GM12878 (cell line): ENCODE measurements around the gene LRWD1. TPM values are rescaled to one million over a fixed set of nuclear protein-coding genes. Genes with fewer than 3 reads are reported as not detected.

Experiments used
- ATAC-seq: fragments of 200-7000 bp; cut with Tn5 transposase; 3 replicates; pipeline ENCODE4 v1.9.1; 2020; ENCODE audit warnings: mild to moderate bottlenecking, moderate library complexity
- BruUV-seq: library from RNA; stranded (reverse); fragments of 400-500 nt; replicated peaks from 2 replicates; lab custom pipeline; 2021; lab: Mats Ljungman, UMichigan
- CTCF ChIA-PET: fragments of 300-600 bp; sonication (Branson Sonifier 250); formaldehyde crosslinking; extraction: SDS; loops from one replicate; lab custom pipeline; 2021; ENCODE audit warnings: inconsistent platforms; lab: Yijun Ruan, JAX
- POLR2A ChIA-PET: fragments of 350-600 bp; formaldehyde crosslinking; extraction: SDS; loops from one replicate; lab custom pipeline; 2021; ENCODE audit warnings: inconsistent platforms; lab: Charles Lee
- RAD21 ChIA-PET: fragments of 300-600 bp; sonication (Branson Sonifier 250); formaldehyde crosslinking; loops from one replicate; lab custom pipeline; 2023; ENCODE audit warnings: antibody characterized with exemption; ENCODE audit not compliant: unreplicated experiment; lab: Charles Lee
- SMC1A ChIA-PET: fragments of 300-600 bp; sonication (Branson Sonifier 250); formaldehyde crosslinking; loops from one replicate; lab custom pipeline; 2023; ENCODE audit not compliant: unreplicated experiment, uncharacterized antibody; lab: Charles Lee
- DNase-seq: peaks from one replicate; pipeline ENCODE4 v3.0.0-alpha.2; 2011; ENCODE audit warnings: low read depth, low spot score
- FAIRE-seq: peaks from 3 replicates; lab custom pipeline; 2011; peaks lifted over from hg19 to GRCh38; lab: Jason Lieb, UNC
- H2AFZ ChIP-seq: 2 replicates; pipeline ENCODE4 v1.6.0; 2011; ENCODE audit warnings: low read depth, low read length, control low read depth; ENCODE audit not compliant: control insufficient read depth
- H3K27ac ChIP-seq: 2 replicates; pipeline ENCODE4 v1.5.1; 2011; ENCODE audit warnings: control low read depth; ENCODE audit not compliant: control insufficient read depth, insufficient read depth
- H3K27me3 ChIP-seq, 2 experiments: replicated peaks in 1 of 2; 2 replicates each; pipeline versions ENCODE4 v1.6.0 to v1.6.1; 2011; ENCODE audit warnings: low read length in 1 of 2; ENCODE audit not compliant: control insufficient read depth in 2 of 2, insufficient read depth in 2 of 2
- H3K36me3 ChIP-seq, 2 experiments: 2 replicates each; pipeline ENCODE4 v1.5.1; 2011; ENCODE audit warnings: low read length in 1 of 2; ENCODE audit not compliant: control insufficient read depth in 2 of 2, insufficient read depth in 2 of 2
- H3K4me1 ChIP-seq: 2 replicates; pipeline ENCODE4 v1.6.1; 2011; ENCODE audit warnings: mild to moderate bottlenecking, low read length, moderate library complexity, mixed read lengths; ENCODE audit not compliant: control insufficient read depth, insufficient read depth
- H3K4me2 ChIP-seq: 2 replicates; pipeline ENCODE4 v1.6.0; 2011; ENCODE audit warnings: control low read depth; ENCODE audit not compliant: control insufficient read depth, insufficient read depth
- H3K4me3 ChIP-seq: fragments of 200-600 bp; sonication (generic); 2 replicates; pipeline ENCODE4 v1.5.1; 2016
- H3K79me2 ChIP-seq: 2 replicates; pipeline ENCODE4 v1.6.0; 2011; ENCODE audit warnings: low read length; ENCODE audit not compliant: control insufficient read depth, insufficient read depth
- H3K9ac ChIP-seq: 2 replicates; pipeline ENCODE4 v1.8.0; 2011; ENCODE audit warnings: low read length, control low read depth, mixed read lengths; ENCODE audit not compliant: control insufficient read depth, insufficient read depth
- H3K9me3 ChIP-seq: replicated peaks from 3 replicates; pipeline ENCODE4 v1.5.1; 2011; ENCODE audit warnings: mild to moderate bottlenecking, low read length; ENCODE audit not compliant: control insufficient read depth, insufficient read depth
- H4K20me1 ChIP-seq: 2 replicates; pipeline ENCODE4 v1.6.0; 2011; ENCODE audit not compliant: control insufficient read depth, insufficient read depth
- EGR1 ChIP-seq, 2 experiments: IDR thresholded peaks; 1 replicate in 1 of 2; 2 replicates in 1 of 2; pipeline ENCODE4 v1.6.1; 2011 to 2012; ENCODE audit warnings: low read depth in 2 of 2, low read length in 2 of 2, borderline replicate concordance in 1 of 2, mild to moderate bottlenecking in 1 of 2, moderate library complexity in 1 of 2
- HSF1 ChIP-seq: fragments of 150-350 bp; IDR thresholded peaks from 2 replicates; pipeline ENCODE4 v1.6.1; 2014; ENCODE audit warnings: mild to moderate bottlenecking, low read depth, low read length
- POLR2A ChIP-seq: IDR thresholded peaks from 2 replicates; pipeline ENCODE4 v1.6.1; 2011; ENCODE audit warnings: low read depth, mild to moderate bottlenecking, low read length
- POU2F2 ChIP-seq: IDR thresholded peaks from 3 replicates; pipeline ENCODE4 v1.6.1; 2011; ENCODE audit warnings: low read depth, mild to moderate bottlenecking, low read length, borderline replicate concordance
- RUNX3 ChIP-seq: IDR thresholded peaks from 2 replicates; pipeline ENCODE4 v1.6.1; 2012; ENCODE audit warnings: low read length, inconsistent platforms
- TAF1 ChIP-seq: IDR thresholded peaks from 2 replicates; pipeline ENCODE4 v1.6.1; 2011; ENCODE audit warnings: mild to moderate bottlenecking, low read depth, low read length, borderline replicate concordance
- YBX1 ChIP-seq: fragments of 450-650 bp; IDR thresholded peaks from 2 replicates; pipeline ENCODE4 v1.6.1; 2016; ENCODE audit warnings: antibody characterized with exemption
- WGBS: methylation state at CpG from one replicate; pipeline ENCODE4 v1.1.6; 2016; ENCODE audit warnings: low lambda C conversion rate; ENCODE audit not compliant: insufficient replicate concordance, insufficient coverage; ENCODE audit errors: missing lambda C conversion rate; 5-methylcytosine and 5-hydroxymethylcytosine counted together
- in situ Hi-C: fragments of 300-500 bp; cut with MboI; formaldehyde crosslinking; loops from 9 replicates; pipeline ENCODE4 v1.14.3; 2018; ENCODE audit warnings: mixed read lengths
- intact Hi-C: fragments of 100-400 bp; cut with micrococcal nuclease; formaldehyde crosslinking; loops from one replicate; pipeline ENCODE4 v1.14.2; 2022; ENCODE audit not compliant: unreplicated experiment
- polyA plus RNA-seq, 11 experiments: library from polyadenylated mRNA; depleted of rRNA in 4 of 11; unstranded in 6 of 11; stranded (reverse) in 5 of 11; fragments of >200 nt; fragmentation: Nextera tagmentation in 4 of 11; fragmentation: Illumina TruSeq in 1 of 11; extraction: Ambion mirVana in 4 of 11; extraction: Trizol in 1 of 11; gene quantifications; 1 replicate in 1 of 11; 2 replicates in 10 of 11; pipeline versions ENCODE4 v1.2.1 to v1.2.3, GENCODE V29; 2011 to 2016; ENCODE audit warnings: inconsistent platforms in 2 of 11, missing spikeins in 2 of 11, low read depth in 1 of 11
- total RNA-seq, 4 experiments: library from RNA; depleted of rRNA in 3 of 4; stranded (reverse); fragments of >200 nt in 3 of 4; fragmentation: Illumina TruSeq in 1 of 4; extraction: Trizol in 1 of 4; gene quantifications; 2 replicates each; pipeline versions ENCODE4 v1.2.1 to v1.2.3, GENCODE V29; 2013 to 2021

The LRWD1 gene
- total and polyA plus RNA-seq, 10 of the 15 experiments (the other 5 are each of a cell fraction or from before 2014, with no cell fraction given) = 0.40 to 64.4 (median 26.1) TPM

- peaks cover 38% of the 10 kb centered on the region for H3K4me1 ChIP-seq
- WGBS = 59% methylated on average over 6 of the region's 6 CpGs
- CTCF ChIA-PET = interaction anchor here (0.6 to 4.6 kb wide), 7 partner anchors 9 to 51 kb away, joined by 3 to 45 read pairs (median 9); no protein-coding TSS in a partner anchor
- ATAC-seq = peak; percentile 41
- DNase-seq = no peak
- in situ Hi-C loops = no loop called here
- RAD21 ChIA-PET = interaction anchor here (1.0 to 3.1 kb wide), 9 partner anchors 9 to 125 kb away, joined by 3 to 31 read pairs (median 4); partner anchors contain the start of genes ALKBH4, LRWD1 and ORAI2
- peaks cover 6% of the 10 kb centered on the region for H3K79me2 ChIP-seq
- H3K4me3 ChIP-seq = no peak overlapping the region
- no TSS peak for BruUV-seq
- no peaks in the 10 kb centered on the region for H4K20me1 ChIP-seq
- no peak for TF ChIP-seq POLR2A
- no peak for TF ChIP-seq POU2F2
- TF ChIP-seq YBX1 = no peak
- TF ChIP-seq TAF1 = no peak
- TF ChIP-seq EGR1 (IDR thresholded peaks at IDR 0.05; ENCODE audit: borderline replicate concordance in 1 of 2, low read depth in 2 of 2, low read length in 2 of 2) = no peak
- TF ChIP-seq, all 136 proteins: peak for 0
- no peak overlapping the region for H2AFZ ChIP-seq
- H3K4me2 ChIP-seq = peak overlapping the region; percentile 63
- no peaks in the 10 kb centered on the region for H3K9me3 ChIP-seq
- FAIRE-seq = no peak
- no peaks in the 10 kb centered on the region for H3K27me3 ChIP-seq
- intact Hi-C loops = no loop called here
- peak overlapping the region; percentile 81 for H3K27ac ChIP-seq
- POLR2A ChIA-PET = interaction anchor here (1.8 to 4.9 kb wide), 5 partner anchors 9 to 28 kb away, joined by 4 to 48 read pairs (median 14); partner anchors contain the start of gene ORAI2
- peaks cover 6 to 17% of the 10 kb centered on the region in 2 experiments; a peak in 3 of 4 replicates for H3K36me3 ChIP-seq
- SMC1A ChIA-PET = interaction anchor here (1.0 to 4.7 kb wide), 11 partner anchors 8 to 50 kb away, joined by 4 to 46 read pairs (median 10); partner anchors contain the start of gene ORAI2
- peak overlapping the region; percentile 43 for H3K9ac ChIP-seq
These were observed 48.4 kb upstream of the LRWD1 start for GRCh38 chr7:102416406-102416805.

GRCh38 chr7:102417105-102417504 lies 47.7 kb upstream of the LRWD1 start:
- CTCF ChIA-PET = interaction anchor here (1.0 to 3.5 kb wide), 3 partner anchors 8 to 50 kb away, joined by 3 to 18 read pairs (median 5); no protein-coding TSS in a partner anchor
- Histone ChIP-seq H3K27me3 (no peaks in the 10 kb centered on the region), H4K20me1 (no peaks in the 10 kb centered on the region), H3K4me3 (no peak overlapping the region), H3K4me1 (peaks cover 38% of the 10 kb centered on the region), H2AFZ (no peak overlapping the region), H3K36me3 (peaks cover 7 to 18% of the 10 kb centered on the region in 2 experiments; a peak in 3 of 4 replicates), H3K27ac (no peak overlapping the region), H3K9me3 (no peaks in the 10 kb centered on the region), H3K9ac (no peak overlapping the region), H3K79me2 (peaks cover 6% of the 10 kb centered on the region), H3K4me2 (no peak overlapping the region)
- POLR2A ChIA-PET = interaction anchor here (0.7 to 4.9 kb wide), 4 partner anchors 9 to 1889 kb away, joined by 3 to 48 read pairs (median 4); no protein-coding TSS in a partner anchor
- SMC1A ChIA-PET = interaction anchor here (0.8 to 3.9 kb wide), 6 partner anchors 9 to 49 kb away, joined by 3 to 46 read pairs (median 8); no protein-coding TSS in a partner anchor
- intact Hi-C loops = no loop called here
- DNase-seq (no peak), FAIRE-seq (no peak), ATAC-seq (no peak)
- in situ Hi-C loops = no loop called here
- BruUV-seq = no TSS peak
- TF ChIP-seq HSF1 (no peak), RUNX3 (peak; percentile 57; the same call in 1 of the 2 replicates)
- WGBS = 39% methylated on average over 3 of the region's 3 CpGs
- RAD21 ChIA-PET = interaction anchor here (0.8 to 1.3 kb wide), 4 partner anchors 10 to 126 kb away, joined by 3 to 4 read pairs (median 4); no protein-coding TSS in a partner anchor
